LNCAP (cell line): ENCODE results near the gene PPP1R27.

ENCODE experiments used
- TF ChIP-seq, protein P1 (sequence below): fragments of 450-650 bp; IDR thresholded peaks from 2 replicates; pipeline ENCODE4 v1.5.1; 2017; ENCODE audit warnings: mild to moderate bottlenecking

PPP1R27 gene

DNA sequence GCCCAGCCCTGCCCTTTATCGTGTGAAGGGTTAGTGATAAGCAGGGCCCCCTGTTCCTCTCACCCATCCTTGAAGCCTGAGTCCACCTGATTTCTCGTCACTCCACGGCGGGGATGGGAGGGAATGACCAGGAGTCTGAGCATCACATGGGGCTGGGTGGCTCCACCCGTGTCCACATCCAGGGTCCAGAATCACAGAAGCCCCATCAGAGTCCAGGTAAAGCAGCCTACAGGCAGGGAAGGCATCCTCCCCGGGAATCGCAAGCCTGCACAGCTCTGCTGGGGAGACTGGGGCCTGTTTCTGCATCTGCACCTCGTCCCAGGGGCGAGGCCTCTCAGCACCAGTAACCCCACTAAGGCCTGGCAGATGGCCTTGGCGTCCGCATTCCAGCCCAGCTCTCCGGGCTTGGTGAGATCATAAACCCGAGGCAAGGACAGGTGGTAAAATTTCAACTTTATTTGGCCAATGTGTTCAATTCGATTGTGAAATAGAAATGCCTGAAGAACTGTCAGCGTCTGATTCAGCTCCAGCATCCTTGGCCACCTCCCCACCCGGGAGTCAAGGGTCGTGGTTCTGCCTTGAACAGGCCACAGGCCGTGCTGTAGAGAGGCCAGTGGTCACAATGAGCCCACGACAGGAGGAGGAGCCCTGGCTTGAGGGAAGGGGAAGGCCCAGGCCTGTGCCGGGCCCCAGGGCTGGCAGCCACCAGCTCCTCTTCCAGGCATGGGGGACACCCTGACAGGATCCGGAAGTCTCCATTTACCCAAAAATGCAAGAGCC lies 8.1 kb upstream of the PPP1R27 start:
- TF ChIP-seq, protein P1, sequence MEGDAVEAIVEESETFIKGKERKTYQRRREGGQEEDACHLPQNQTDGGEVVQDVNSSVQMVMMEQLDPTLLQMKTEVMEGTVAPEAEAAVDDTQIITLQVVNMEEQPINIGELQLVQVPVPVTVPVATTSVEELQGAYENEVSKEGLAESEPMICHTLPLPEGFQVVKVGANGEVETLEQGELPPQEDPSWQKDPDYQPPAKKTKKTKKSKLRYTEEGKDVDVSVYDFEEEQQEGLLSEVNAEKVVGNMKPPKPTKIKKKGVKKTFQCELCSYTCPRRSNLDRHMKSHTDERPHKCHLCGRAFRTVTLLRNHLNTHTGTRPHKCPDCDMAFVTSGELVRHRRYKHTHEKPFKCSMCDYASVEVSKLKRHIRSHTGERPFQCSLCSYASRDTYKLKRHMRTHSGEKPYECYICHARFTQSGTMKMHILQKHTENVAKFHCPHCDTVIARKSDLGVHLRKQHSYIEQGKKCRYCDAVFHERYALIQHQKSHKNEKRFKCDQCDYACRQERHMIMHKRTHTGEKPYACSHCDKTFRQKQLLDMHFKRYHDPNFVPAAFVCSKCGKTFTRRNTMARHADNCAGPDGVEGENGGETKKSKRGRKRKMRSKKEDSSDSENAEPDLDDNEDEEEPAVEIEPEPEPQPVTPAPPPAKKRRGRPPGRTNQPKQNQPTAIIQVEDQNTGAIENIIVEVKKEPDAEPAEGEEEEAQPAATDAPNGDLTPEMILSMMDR: no peak

DNA sequence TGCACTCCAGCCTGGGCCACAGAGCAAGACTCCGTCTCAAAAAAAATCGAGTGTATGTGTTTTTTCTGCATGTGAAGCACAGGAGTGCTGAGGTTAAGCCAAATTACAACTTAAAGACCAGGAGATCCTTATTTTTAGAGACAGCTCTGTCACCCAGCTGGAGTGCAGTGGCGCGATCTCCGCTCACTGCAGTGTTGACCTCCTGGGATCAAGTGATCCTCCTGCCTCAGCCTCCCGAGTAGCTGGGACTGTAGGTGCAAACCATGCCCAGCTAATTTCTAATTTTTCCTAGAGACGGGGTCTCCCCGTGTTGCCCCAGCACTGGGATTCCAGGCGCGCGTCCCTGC lies 7.5 kb upstream of the PPP1R27 start:
- TF ChIP-seq, protein P1: no peak

DNA sequence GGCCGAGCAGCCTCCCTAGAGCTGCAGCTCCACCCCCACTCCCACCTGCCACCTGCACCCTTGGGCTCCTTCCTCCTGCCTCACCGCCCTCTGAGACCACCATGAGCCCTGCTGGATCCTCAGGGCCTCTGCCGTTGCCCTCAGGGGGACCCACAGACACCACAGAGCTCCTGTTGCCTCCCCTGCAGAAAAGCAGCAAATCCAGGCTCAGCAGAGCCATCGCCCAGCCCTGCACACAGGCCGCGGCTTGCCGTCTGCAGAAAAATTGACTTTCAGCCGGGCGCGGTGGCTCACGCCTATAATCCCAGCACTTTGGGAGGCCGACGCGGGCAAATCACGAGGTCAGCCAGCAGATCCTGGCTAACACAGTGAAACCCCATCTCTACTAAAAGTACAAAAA lies 7.0 kb upstream of the PPP1R27 start:
- TF ChIP-seq, protein P1: no peak

DNA sequence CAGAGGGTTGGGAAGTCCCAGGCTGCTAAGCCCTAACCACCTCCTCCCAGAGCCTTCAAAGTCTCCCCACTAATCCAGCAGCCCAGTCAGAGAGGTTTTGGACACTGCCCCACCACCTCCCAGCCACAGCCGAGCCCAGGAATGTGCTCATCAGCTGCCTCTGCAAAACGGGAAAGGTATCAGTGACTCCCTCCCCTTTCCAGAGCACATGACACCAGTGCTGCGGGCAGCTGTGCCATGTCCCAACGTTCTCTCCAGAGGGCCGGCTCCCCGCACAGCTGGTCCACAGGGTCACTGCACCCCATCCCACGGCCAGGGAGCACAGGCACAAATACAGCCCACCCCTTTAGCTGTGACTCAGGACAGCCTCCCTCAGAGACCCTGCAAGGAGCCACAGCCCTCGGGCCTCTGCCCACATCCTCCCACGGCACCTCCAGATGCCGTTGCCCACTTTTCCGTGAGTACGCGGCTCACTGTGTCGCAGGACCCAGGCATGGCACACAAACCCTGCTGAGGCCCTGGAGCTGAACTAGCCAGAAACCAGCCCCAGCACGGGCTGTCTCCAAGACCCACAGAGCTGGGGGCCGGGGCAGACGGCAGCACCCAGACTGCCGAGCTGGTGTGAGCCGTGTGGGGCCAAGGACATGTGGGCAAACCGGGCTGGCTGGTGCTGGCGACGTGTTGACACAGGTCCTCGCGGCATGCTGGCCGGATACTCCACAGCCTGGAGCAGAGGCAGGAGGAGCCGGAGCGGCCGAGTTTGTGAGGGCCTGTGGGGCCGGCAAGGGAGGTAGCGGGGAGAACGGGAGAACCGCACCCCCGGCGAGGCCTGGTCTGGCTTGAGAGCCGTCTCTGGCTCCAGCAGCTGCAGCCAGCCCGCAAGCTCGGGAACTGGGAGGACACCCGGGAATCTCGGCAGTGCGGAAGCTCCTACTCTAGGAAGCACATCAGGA lies 6.3 kb upstream of the PPP1R27 start:
- TF ChIP-seq, protein P1: no peak

DNA sequence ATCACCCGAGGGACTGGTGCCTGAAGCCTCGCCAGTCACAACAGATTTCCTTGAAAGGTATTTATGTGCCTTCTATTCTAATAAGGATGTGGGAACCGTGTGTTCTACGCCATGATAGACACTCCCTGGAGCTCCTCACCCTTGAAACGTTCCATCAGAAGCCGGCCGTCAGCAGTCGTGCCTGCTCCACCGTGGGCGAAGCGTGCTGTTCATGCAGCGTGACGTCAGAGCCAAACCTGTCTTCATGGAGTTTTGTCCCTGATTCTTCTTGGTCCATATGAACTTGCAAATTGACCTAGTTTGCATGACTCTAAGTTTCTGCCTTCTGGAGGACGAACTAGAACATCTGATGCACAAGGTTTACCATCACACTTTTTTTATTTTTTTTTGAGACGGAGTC lies 4.5 kb upstream of the PPP1R27 start:
- TF ChIP-seq, protein P1: no peak

DNA sequence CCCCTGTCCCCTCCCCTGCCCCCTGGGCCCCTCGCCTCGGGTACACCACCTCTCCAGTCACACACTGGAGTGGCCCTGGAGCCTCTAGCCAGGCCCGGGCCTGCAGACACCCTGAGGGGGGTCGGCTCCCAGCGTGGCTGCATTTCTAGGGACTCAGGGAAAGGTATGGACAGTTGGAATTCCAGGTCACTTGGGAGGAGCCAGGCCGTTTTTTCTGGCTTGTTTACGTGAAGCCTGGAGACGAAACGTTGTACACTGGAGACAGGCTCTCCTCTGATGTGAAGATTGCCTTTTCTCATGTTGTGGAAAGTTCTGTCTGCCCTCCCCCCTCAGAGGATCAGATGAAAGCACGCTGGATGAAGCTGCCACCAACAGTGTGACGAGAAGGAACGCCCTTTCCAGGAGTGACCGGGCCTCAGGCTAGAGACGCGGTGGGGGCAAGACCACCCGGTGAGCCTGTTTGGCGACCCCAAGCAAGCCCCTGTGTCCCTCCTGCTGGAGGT lies 4.0 kb upstream of the PPP1R27 start:
- TF ChIP-seq, protein P1: no peak

DNA sequence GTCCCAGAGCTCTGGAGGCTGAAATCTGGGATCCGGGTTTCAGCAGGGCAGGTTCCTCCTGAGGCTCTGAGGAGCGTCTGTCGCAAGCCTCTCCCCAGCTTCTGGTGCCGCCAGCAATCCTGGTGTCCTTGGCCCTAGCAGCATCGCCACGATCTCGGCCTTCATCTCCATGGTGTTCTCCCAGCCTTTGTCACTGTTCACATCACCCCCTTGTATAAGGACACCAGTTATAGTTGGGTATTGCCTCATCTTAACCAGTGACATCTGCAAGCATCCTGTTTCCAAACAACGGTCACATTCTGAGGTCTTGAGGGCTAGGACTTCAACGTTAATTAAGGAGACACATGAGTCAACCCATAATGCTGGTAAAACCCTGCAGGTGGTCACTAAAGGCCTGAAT lies 2.8 kb upstream of the PPP1R27 start:
- TF ChIP-seq, protein P1: no peak
